ENCODE results near the gene SLC6A9. TPM values are rescaled to one million over a fixed set of nuclear protein-coding genes. Genes with fewer than 3 reads are reported as not detected.

SLC6A9 gene
- total RNA-seq, 5 donors from 2014 or later (not counting 1 experiment from before 2014, with no cell fraction given): 1.4 to 8.2 (median 6.3) TPM; not detected in 1

Other genes starting within 250 kb of the SLC6A9 start
- 1 to 10 TPM in 1 of 5 donors, under 1 TPM in 3, not detected in 1; 0.35 to 1.5 (median 0.51) TPM for gene ARTN, start 97.7 kb downstream of the SLC6A9 start, total RNA-seq
- gene IPO13, start 84.5 kb downstream of the SLC6A9 start, total RNA-seq: 10 to 100 TPM; 15.3 to 24.3 (median 22.1) TPM
- gene DPH2, start 61.5 kb downstream of the SLC6A9 start, total RNA-seq: 10 to 100 TPM; 22.1 to 46.6 (median 41.8) TPM
- 10 to 100 TPM; 57.5 to 88.6 (median 69.5) TPM for gene ATP6V0B, start 56.5 kb downstream of the SLC6A9 start, total RNA-seq
- 1 to 10 TPM; 1.2 to 5.3 (median 3.1) TPM for gene B4GALT2, start 52.3 kb downstream of the SLC6A9 start, total RNA-seq
- gene CCDC24, start 39.9 kb downstream of the SLC6A9 start, total RNA-seq: 1 to 10 TPM in 3 of 5 donors, under 1 TPM in 2; 0.50 to 4.3 (median 1.7) TPM
- not detected for gene KLF17, start 87.4 kb upstream of the SLC6A9 start, total RNA-seq
- gene KLF18, start 110.2 kb upstream of the SLC6A9 start, total RNA-seq: not detected
- gene DMAP1, start 182.0 kb upstream of the SLC6A9 start, total RNA-seq: 10 to 100 TPM; 60.3 to 79.9 (median 75.3) TPM